H1 (cell line): ENCODE measurements around the gene FBH1. TPM values are rescaled to one million over a fixed set of nuclear protein-coding genes. Genes with fewer than 3 reads are reported as not detected.

Source experiments
- CTCF ChIA-PET: fragments of 300-600 bp; sonication (Branson Sonifier 250); formaldehyde crosslinking; loops from one replicate; lab custom pipeline; 2021; ENCODE audit not compliant: partially characterized antibody; lab: Charles Lee
- POLR2A ChIA-PET: fragments of 300-600 bp; sonication (Branson Sonifier 250); formaldehyde crosslinking; loops from one replicate; lab custom pipeline; 2021; ENCODE audit warnings: inconsistent platforms; ENCODE audit not compliant: partially characterized antibody; lab: Charles Lee
- DNase-seq, 2 experiments: peaks; one replicate each; pipeline versions ENCODE4 v3.0.0 to v3.0.0-alpha.2; 2010 to 2022; ENCODE audit warnings: low spot score in 2 of 2, low read depth in 1 of 2, mixed read lengths in 1 of 2
- FAIRE-seq: peaks from 2 replicates; lab custom pipeline; 2011; peaks lifted over from hg19 to GRCh38; lab: Jason Lieb, UNC
- H2AFZ ChIP-seq: 2 replicates; pipeline ENCODE4 v1.8.1; 2012; ENCODE audit warnings: low read length, inconsistent platforms
- H2AK5ac ChIP-seq: 2 replicates; pipeline ENCODE4 v1.6.1; 2013; ENCODE audit warnings: low read depth, low read length
- H2BK120ac ChIP-seq: replicated peaks from 2 replicates; pipeline ENCODE3; 2013; ENCODE audit warnings: low read depth, low read length, inconsistent platforms
- H2BK12ac ChIP-seq: 2 replicates; pipeline ENCODE4 v1.6.1; 2013; ENCODE audit warnings: low read depth, low read length
- H2BK15ac ChIP-seq: 2 replicates; pipeline ENCODE4 v1.6.1; 2013; ENCODE audit warnings: low read length
- H2BK20ac ChIP-seq: 2 replicates; pipeline ENCODE4 v1.6.1; 2013; ENCODE audit warnings: low read length
- H2BK5ac ChIP-seq: 2 replicates; pipeline ENCODE4 v1.6.1; 2013; ENCODE audit warnings: low read depth, low read length
- H3K14ac ChIP-seq: 2 replicates; pipeline ENCODE4 v1.6.1; 2013; ENCODE audit warnings: inconsistent platforms; ENCODE audit not compliant: insufficient read length
- H3K18ac ChIP-seq: 2 replicates; pipeline ENCODE4 v1.6.1; 2013; ENCODE audit warnings: low read length; ENCODE audit errors: extremely low read depth
- H3K23ac ChIP-seq: 2 replicates; pipeline ENCODE4 v1.6.1; 2013; ENCODE audit warnings: inconsistent platforms; ENCODE audit not compliant: insufficient read length
- H3K23me2 ChIP-seq: 2 replicates; pipeline ENCODE4 v1.6.1; 2013; ENCODE audit warnings: low read depth, low read length
- H3K27ac ChIP-seq: 2 replicates; pipeline ENCODE4 v1.6.1; 2011; ENCODE audit warnings: low read depth, low read length, inconsistent platforms
- H3K27me3 ChIP-seq, 4 experiments: replicated peaks in 1 of 4; 1 replicate in 1 of 4; 2 replicates in 3 of 4; pipeline versions ENCODE4 v1.6.1 to v1.8.1; 2011 to 2013; ENCODE audit warnings: low read length in 3 of 4, mild to moderate bottlenecking in 3 of 4, inconsistent platforms in 2 of 4, mixed read lengths in 2 of 4, moderate library complexity in 1 of 4; ENCODE audit not compliant: control insufficient read depth in 3 of 4, insufficient read depth in 3 of 4; ENCODE audit errors: extremely low read depth in 1 of 4
- H3K36me3 ChIP-seq, 4 experiments: 2 replicates each; pipeline versions ENCODE4 v1.6.1 to v1.8.1; 2011 to 2013; ENCODE audit warnings: mild to moderate bottlenecking in 4 of 4, low read length in 3 of 4, moderate library complexity in 2 of 4, control low read depth in 1 of 4, inconsistent platforms in 1 of 4; ENCODE audit not compliant: insufficient read depth in 4 of 4, control insufficient read depth in 2 of 4
- H3K4ac ChIP-seq: replicated peaks from 2 replicates; pipeline ENCODE3; 2013; ENCODE audit warnings: low read length, low read depth, mixed read lengths, inconsistent platforms; ENCODE audit not compliant: insufficient read length
- H3K4me1 ChIP-seq, 4 experiments: replicated peaks in 1 of 4; 1 replicate in 1 of 4; 2 replicates in 3 of 4; pipeline versions ENCODE4 v1.6.1 to v1.8.1; 2011 to 2013; ENCODE audit warnings: low read length in 3 of 4, inconsistent platforms in 2 of 4, mixed read lengths in 1 of 4; ENCODE audit not compliant: insufficient read depth in 4 of 4, control insufficient read depth in 3 of 4
- H3K4me2 ChIP-seq, 2 experiments: 2 replicates each; pipeline versions ENCODE4 v1.6.1 to v1.8.1; 2011 to 2013; ENCODE audit warnings: low read depth in 2 of 2, low read length in 2 of 2, control low read depth in 1 of 2, inconsistent platforms in 1 of 2, mild to moderate bottlenecking in 1 of 2; ENCODE audit not compliant: insufficient read depth in 1 of 2
- H3K4me3 ChIP-seq, 4 experiments: fragments of 200-600, 300-600 bp in 1 of 4; sonication (generic), shearing (Covaris generic), sonication (Bioruptor Twin) in 1 of 4; 2 replicates each; pipeline versions ENCODE4 v1.5.1 to v1.8.1; 2011 to 2016; ENCODE audit warnings: low read length in 4 of 4, low read depth in 3 of 4, control low read depth in 2 of 4, inconsistent platforms in 2 of 4, mild to moderate bottlenecking in 2 of 4, mixed read lengths in 1 of 4, moderate library complexity in 1 of 4; ENCODE audit not compliant: insufficient read depth in 2 of 4; ENCODE audit errors: extremely low read depth in 1 of 4
- H3K56ac ChIP-seq: replicated peaks from 2 replicates; pipeline ENCODE3; 2013; ENCODE audit warnings: low read depth, mild to moderate bottlenecking, mixed read lengths, low read length, inconsistent platforms; ENCODE audit not compliant: insufficient read length
- H3K79me1 ChIP-seq: 2 replicates; pipeline ENCODE4 v1.6.1; 2013; ENCODE audit warnings: low read depth, low read length, control low read depth
- H3K79me2 ChIP-seq, 2 experiments: 2 replicates each; pipeline versions ENCODE4 v1.6.1 to v1.8.1; 2012 to 2013; ENCODE audit warnings: low read length in 2 of 2, mild to moderate bottlenecking in 2 of 2, inconsistent platforms in 1 of 2; ENCODE audit not compliant: insufficient read depth in 2 of 2, control insufficient read depth in 1 of 2
- H3K9ac ChIP-seq, 4 experiments: replicated peaks in 1 of 4; 1 replicate in 1 of 4; 2 replicates in 3 of 4; pipeline versions ENCODE4 v1.6.1 to v1.8.1; 2011 to 2013; ENCODE audit warnings: low read depth in 3 of 4, low read length in 3 of 4, control low read depth in 2 of 4, mild to moderate bottlenecking in 2 of 4, moderate library complexity in 2 of 4, inconsistent platforms in 1 of 4; ENCODE audit errors: extremely low read depth in 1 of 4
- H3K9me3 ChIP-seq, 2 experiments: 2 replicates each; pipeline versions ENCODE4 v1.6.1 to v1.8.1; 2012 to 2013; ENCODE audit warnings: mild to moderate bottlenecking in 2 of 2, moderate library complexity in 2 of 2, control low read depth in 1 of 2, inconsistent platforms in 1 of 2, low read depth in 1 of 2, low read length in 1 of 2, mixed read lengths in 1 of 2; ENCODE audit not compliant: insufficient read depth in 2 of 2
- H4K20me1 ChIP-seq, 2 experiments: replicated peaks in 1 of 2; 2 replicates each; pipeline versions ENCODE3 to v1.8.1; 2011 to 2013; ENCODE audit warnings: inconsistent platforms in 2 of 2, low read length in 2 of 2, mild to moderate bottlenecking in 1 of 2; ENCODE audit not compliant: insufficient read depth in 2 of 2, control insufficient read depth in 1 of 2
- H4K5ac ChIP-seq: 2 replicates; pipeline ENCODE4 v1.6.1; 2013; ENCODE audit warnings: low read length, low read depth, mixed read lengths, inconsistent platforms; ENCODE audit not compliant: insufficient read length
- H4K8ac ChIP-seq: 2 replicates; pipeline ENCODE4 v1.8.0; 2013; ENCODE audit warnings: mild to moderate bottlenecking, moderate library complexity, low read length, inconsistent platforms; ENCODE audit not compliant: insufficient read depth; ENCODE audit errors: extremely low read depth
- H4K91ac ChIP-seq: replicated peaks from 2 replicates; pipeline ENCODE3; 2013; ENCODE audit warnings: low read length, mixed read lengths, inconsistent platforms; ENCODE audit not compliant: insufficient read length
- BACH1 ChIP-seq: IDR thresholded peaks from 2 replicates; pipeline ENCODE4 v1.6.1; 2012; ENCODE audit warnings: low read length, improper control_type of control experiment
- CBX8 ChIP-seq: fragments of 300-800, 300-1000 bp; sonication (generic); IDR thresholded peaks from 2 replicates; pipeline ENCODE4 v1.7.1; 2016; ENCODE audit warnings: low read depth, low read length, borderline replicate concordance
- EGR1 ChIP-seq: IDR thresholded peaks from 2 replicates; pipeline ENCODE4 v1.6.1; 2011; ENCODE audit warnings: low read depth, low read length, borderline replicate concordance
- KDM4A ChIP-seq: IDR thresholded peaks from one replicate; pipeline ENCODE4 v1.7.1; 2012; ENCODE audit warnings: low read depth, mild to moderate bottlenecking, moderate library complexity, low read length, inconsistent platforms; ENCODE audit not compliant: severe bottlenecking
- NRF1 ChIP-seq: IDR thresholded peaks from 2 replicates; pipeline ENCODE4 v1.6.1; 2011; ENCODE audit warnings: mild to moderate bottlenecking, low read depth, low read length, improper control_type of control experiment
- PHF8 ChIP-seq: fragments of 200-600 bp; sonication (generic); conservative IDR thresholded peaks from 2 replicates; pipeline ENCODE4 v1.7.1; 2012; ENCODE audit warnings: low read depth, mild to moderate bottlenecking, inconsistent platforms, low read length, moderate library complexity
- RFX5 ChIP-seq: IDR thresholded peaks from 2 replicates; pipeline ENCODE4 v1.6.1; 2011; ENCODE audit warnings: low read depth, low read length, improper control_type of control experiment, borderline replicate concordance
- SIRT6 ChIP-seq: IDR thresholded peaks from one replicate; pipeline ENCODE4 v1.7.1; 2012; ENCODE audit warnings: low read length, inconsistent platforms
- SIX5 ChIP-seq: IDR thresholded peaks from 2 replicates; pipeline ENCODE4 v1.6.1; 2011; ENCODE audit warnings: mild to moderate bottlenecking, low read depth, low read length
- WGBS, 2 experiments: shearing (Covaris generic) in 1 of 2; methylation state at CpG; one replicate each; pipeline versions ENCODE4 v1.1.6 to v1.1.7; 2013 to 2015; ENCODE audit warnings: low lambda C conversion rate in 2 of 2, mixed read lengths in 2 of 2, inconsistent platforms in 1 of 2, low coverage in 1 of 2, missing lambda C conversion rate in 1 of 2; ENCODE audit not compliant: insufficient replicate concordance in 2 of 2, insufficient coverage in 1 of 2, insufficient read length in 1 of 2; ENCODE audit errors: extremely low coverage in 1 of 2, missing lambda C conversion rate in 1 of 2; 5-methylcytosine and 5-hydroxymethylcytosine counted together
- polyA plus RNA-seq, 7 experiments: library from polyadenylated mRNA; depleted of rRNA in 3 of 7; stranded (reverse) in 5 of 7; unstranded in 2 of 7; fragments of >200 nt in 5 of 7; fragments of 200-250 nt in 2 of 7; gene quantifications; 1 replicate in 5 of 7; 2 replicates in 1 of 7; 4 replicates in 1 of 7; pipeline versions ENCODE4 v1.2.1 to v1.2.3, GENCODE V29; 2011 to 2013; ENCODE audit warnings: missing spikeins in 2 of 7, mixed read lengths in 2 of 7
- total RNA-seq: library from RNA; stranded (reverse); fragmentation: NEBNext Ultra II Directional; extraction: Animal tissue kit (Norgen Biotek cat#: 25700); gene quantifications from 2 replicates; pipeline ENCODE4 v1.2.1, GENCODE V29; 2021
- TF ChIP-seq, protein P1 (sequence below), 3 experiments: IDR thresholded peaks; 1 replicate in 2 of 3; 2 replicates in 1 of 3; pipeline versions ENCODE4 v1.5.1 to v1.6.1; 2011; ENCODE audit warnings: low read length in 3 of 3, mild to moderate bottlenecking in 3 of 3, inconsistent platforms in 2 of 3, low read depth in 1 of 3, moderate library complexity in 1 of 3; ENCODE audit not compliant: insufficient read depth in 1 of 3; ENCODE audit errors: control extremely low read depth in 1 of 3

Gene FBH1
- total and polyA plus RNA-seq, 2 of the 8 experiments (the other 6 are each of a cell fraction or from before 2014, with no cell fraction given): 31.1 to 51.8 TPM

DNA sequence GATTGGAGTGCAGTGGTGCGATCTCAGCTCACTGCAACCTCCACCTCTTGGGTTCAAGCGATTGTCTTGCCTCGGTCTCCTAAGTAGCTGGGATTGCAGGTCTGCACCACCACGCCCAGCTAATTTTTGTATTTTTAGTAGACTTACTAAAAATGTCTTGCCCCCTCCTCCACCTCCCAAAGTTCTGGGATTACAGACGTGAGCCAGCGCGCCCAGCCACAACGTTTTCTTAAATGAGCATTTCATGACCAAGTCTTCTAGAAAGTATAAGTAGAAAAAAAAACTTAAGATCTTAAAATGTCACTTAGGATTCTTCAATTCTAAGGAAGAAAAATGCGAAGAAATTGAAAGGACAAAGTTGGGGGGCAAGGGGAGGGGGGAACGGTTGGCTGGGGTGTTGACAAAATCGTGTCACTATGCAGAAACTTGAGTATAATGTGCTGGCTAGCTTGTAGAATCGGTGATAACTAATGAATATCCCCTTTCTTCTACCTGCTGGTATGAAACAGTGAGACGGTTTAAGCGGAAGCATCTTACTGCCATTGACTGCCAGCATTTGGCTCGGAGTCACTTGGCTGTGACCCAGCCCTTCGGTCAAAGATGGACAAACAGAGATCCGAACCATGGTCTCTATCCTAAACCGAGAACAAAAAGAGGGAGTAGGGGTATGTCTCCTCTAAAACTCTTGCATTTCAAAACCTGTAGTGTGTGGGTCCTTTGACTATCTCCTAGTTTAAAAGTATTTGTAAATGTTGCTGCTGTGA lies 12.7 kb downstream of the FBH1 start:
- H3K4me3 ChIP-seq: no peak overlapping the region
- 94% methylated on average over 17 of the region's 18 CpGs; no CpG with 5 or more reads in 1 of the 2 experiments for WGBS, 2 experiments
- H3K4me2 ChIP-seq: no peak overlapping the region
- H3K23me2 ChIP-seq: no peaks in the 10 kb centered on the region
- H2BK12ac ChIP-seq: no peak overlapping the region
- H2BK15ac ChIP-seq: no peak overlapping the region
- H3K56ac ChIP-seq: no peak overlapping the region
- no peaks in the 10 kb centered on the region for H3K4me1 ChIP-seq
- no peaks in the 10 kb centered on the region for H3K27me3 ChIP-seq
- CTCF ChIA-PET: interaction anchor here (0.6 kb wide), 2 partner anchors 30 to 251 kb away, joined by 3 read pairs; no protein-coding TSS in a partner anchor
- peaks cover 0 to 30% of the 10 kb centered on the region in 2 experiments; a peak in 3 of 4 replicates for H3K79me2 ChIP-seq
- H2AK5ac ChIP-seq: no peak overlapping the region
- POLR2A ChIA-PET: interaction anchor here (3.8 kb wide), 1 partner anchor 13 kb away, joined by 20 read pairs; the partner anchor contains the start of genes ANKRD16 and FBH1
- H3K14ac ChIP-seq: no peak overlapping the region
- H3K9ac ChIP-seq: no peak overlapping the region
- no peak overlapping the region for H2BK5ac ChIP-seq
- H3K79me1 ChIP-seq: peaks cover 5% of the 10 kb centered on the region; the same call in 1 of the 2 replicates
- FAIRE-seq (no peak), DNase-seq (no peak)
- H3K4ac ChIP-seq: no peak overlapping the region
- no peak overlapping the region for H2BK120ac ChIP-seq
- no peak overlapping the region for H3K23ac ChIP-seq
- no peak overlapping the region for H4K8ac ChIP-seq
- no peak overlapping the region for H2BK20ac ChIP-seq
- H4K91ac ChIP-seq: no peak overlapping the region
- peaks cover 4 to 8% of the 10 kb centered on the region in 2 experiments for H4K20me1 ChIP-seq
- H3K9me3 ChIP-seq: no peaks in the 10 kb centered on the region
- no peak overlapping the region for H3K18ac ChIP-seq
- peaks cover 0 to 5% (median 4%) of the 10 kb centered on the region in 4 experiments; a peak in 4 of 8 replicates for H3K36me3 ChIP-seq
- H4K5ac ChIP-seq: no peak overlapping the region
- no peak overlapping the region for H2AFZ ChIP-seq
- no peak overlapping the region for H3K27ac ChIP-seq
- TF ChIP-seq SIX5: no peak
- no peak for TF ChIP-seq KDM4A
- TF ChIP-seq RFX5: no peak
- TF ChIP-seq, protein P1, sequence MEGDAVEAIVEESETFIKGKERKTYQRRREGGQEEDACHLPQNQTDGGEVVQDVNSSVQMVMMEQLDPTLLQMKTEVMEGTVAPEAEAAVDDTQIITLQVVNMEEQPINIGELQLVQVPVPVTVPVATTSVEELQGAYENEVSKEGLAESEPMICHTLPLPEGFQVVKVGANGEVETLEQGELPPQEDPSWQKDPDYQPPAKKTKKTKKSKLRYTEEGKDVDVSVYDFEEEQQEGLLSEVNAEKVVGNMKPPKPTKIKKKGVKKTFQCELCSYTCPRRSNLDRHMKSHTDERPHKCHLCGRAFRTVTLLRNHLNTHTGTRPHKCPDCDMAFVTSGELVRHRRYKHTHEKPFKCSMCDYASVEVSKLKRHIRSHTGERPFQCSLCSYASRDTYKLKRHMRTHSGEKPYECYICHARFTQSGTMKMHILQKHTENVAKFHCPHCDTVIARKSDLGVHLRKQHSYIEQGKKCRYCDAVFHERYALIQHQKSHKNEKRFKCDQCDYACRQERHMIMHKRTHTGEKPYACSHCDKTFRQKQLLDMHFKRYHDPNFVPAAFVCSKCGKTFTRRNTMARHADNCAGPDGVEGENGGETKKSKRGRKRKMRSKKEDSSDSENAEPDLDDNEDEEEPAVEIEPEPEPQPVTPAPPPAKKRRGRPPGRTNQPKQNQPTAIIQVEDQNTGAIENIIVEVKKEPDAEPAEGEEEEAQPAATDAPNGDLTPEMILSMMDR (IDR thresholded peaks at IDR 0.05; ENCODE audit: control extremely low read depth in 1 of 3, insufficient read depth in 1 of 3, low read depth in 1 of 3, low read length in 3 of 3): no peak
- TF ChIP-seq CBX8: no peak
- TF ChIP-seq SIRT6: no peak
- TF ChIP-seq PHF8: no peak
- no peak for TF ChIP-seq EGR1
- TF ChIP-seq BACH1: no peak
- TF ChIP-seq NRF1: no peak
